NCI-H128 (cell line): ENCODE measurements around the gene CYP2A6.
"Not testable (repeated sequence)": the region's sequence is repeated elsewhere in the genome, so short reads cannot be mapped to it uniquely, and the experiment has no call there.

Source experiments
- DNase-seq: peaks from one replicate; lab custom pipeline; 2025; ENCODE audit not compliant: unreplicated experiment; lab: John Stamatoyannopoulos, UW

The CYP2A6 gene, protein sequence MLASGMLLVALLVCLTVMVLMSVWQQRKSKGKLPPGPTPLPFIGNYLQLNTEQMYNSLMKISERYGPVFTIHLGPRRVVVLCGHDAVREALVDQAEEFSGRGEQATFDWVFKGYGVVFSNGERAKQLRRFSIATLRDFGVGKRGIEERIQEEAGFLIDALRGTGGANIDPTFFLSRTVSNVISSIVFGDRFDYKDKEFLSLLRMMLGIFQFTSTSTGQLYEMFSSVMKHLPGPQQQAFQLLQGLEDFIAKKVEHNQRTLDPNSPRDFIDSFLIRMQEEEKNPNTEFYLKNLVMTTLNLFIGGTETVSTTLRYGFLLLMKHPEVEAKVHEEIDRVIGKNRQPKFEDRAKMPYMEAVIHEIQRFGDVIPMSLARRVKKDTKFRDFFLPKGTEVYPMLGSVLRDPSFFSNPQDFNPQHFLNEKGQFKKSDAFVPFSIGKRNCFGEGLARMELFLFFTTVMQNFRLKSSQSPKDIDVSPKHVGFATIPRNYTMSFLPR

DNA sequence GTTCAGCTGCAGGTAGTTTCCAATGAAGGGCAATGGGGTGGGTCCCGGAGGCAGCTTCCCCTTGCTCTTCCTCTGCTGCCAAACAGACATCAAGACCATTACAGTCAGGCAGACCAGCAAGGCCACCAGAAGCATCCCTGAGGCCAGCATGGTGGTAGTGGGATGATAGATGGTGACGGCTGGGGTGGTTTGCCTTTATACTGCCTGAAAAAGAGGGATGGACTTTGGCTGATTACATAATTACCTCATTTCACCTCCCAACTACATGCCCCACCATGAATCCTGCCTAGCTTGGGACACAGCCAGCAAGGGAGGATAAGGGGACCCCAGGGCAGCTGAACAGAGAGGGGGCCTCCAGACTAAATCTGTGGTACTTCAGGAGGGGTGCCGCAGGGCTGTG, at the start of gene CYP2A6:
CYP2A6 (minus strand) TSS at position 171 of the 400 bp plus-strand sequence; CDS start at position 150, 21 bp downstream.
- DNase-seq, result not testable (repeated sequence)

DNA sequence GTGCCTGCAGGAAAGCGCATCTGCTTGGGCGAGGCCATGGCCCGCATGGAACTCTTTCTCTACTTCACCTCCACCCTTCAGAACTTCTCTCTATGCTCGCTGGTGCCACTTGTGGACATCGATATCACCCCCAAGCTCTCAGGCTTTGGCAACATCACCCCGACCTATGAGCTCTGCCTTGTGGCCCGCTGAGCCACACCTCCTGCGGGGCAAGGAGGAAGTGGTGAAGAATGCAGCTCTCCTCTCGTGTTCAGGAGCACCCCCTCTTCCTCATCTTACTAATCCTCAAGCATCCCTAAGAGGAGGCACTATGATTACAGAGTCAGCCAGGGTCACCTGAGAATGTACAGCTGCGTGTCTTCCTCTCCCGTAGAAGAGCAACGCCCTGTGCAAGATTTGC, 49.7 kb upstream of the CYP2A6 start:
- DNase-seq, result not testable (repeated sequence)

DNA sequence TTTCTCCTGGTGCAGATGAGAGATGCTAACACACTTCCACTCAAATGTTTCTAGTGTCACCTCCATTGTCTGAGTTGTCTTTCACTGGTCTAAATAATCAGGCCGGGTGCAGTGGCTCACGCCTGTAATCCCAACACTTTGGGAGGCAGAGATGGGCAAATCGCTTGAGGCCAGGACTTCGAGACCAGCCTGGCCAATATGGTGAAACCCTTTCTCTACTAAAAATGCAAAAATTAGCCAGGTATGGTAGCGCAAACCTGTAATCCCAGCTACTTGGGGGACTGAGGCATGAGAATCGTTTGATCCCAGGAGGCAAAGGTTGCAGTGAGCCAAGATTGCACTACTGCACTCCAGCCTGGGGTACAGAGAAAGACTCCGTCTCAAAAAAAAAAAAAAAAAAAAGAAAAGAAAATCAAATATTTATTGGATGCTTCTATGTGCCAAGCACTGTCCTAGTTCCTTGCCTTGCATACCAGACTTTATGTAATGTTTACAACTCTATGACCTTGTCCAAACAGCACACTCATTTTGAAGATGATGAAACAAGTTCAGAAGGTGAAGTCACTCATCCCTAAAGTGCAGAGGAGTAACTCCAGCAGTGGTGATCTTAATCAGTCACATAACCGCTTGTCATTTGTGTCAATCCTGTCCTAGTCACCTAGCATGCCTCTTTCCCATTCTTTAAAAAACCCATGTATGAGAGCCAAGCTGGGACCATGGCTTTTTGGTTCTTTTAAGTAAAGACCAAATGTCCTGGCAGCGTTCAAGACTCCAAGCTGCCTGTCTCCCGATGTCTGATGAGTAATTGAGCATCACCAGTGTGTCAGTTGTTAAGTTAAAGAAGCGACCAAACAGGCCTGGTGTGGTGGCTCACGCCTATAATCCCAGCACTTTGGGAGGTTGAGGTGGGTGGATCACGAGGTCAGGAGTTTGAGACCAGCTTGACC, 46.9 kb upstream of the CYP2A6 start:
- DNase-seq, result not testable (repeated sequence)

DNA sequence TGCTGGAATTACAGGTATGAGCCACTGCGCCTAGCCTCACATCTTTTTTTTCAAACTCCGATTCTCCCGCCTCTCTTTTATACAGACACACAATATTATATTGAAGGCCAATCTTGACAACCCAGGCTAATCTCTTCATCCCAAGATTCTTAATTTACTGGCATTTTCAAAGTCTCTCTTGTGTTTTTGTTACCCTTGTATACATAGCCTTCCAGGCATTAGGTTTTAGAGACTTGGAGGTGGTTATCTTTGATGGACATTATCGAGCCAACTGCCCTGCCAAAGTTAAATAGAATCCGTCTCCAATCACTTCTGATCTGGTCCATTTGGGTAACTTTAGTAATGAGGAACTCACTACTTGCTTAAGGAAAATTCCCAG, 46.2 kb upstream of the CYP2A6 start:
- no peak for DNase-seq

DNA sequence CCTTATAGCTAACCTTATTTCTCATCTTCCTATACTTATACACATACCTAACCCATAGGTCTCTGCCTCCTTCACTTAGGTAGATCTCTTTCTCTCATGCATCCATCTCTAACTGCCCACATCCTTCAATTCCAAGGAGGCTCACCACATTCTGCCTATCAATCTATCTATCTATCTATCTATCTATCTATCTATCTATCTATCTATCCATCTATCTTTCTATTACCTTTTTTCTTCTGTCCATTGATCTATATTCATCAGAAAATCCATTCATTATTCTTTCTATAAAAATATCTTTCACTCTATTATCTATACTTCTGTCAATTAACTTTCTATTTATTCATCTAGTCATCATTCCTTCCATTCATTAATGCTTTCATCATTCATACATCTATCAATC, 42.9 kb upstream of the CYP2A6 start:
- DNase-seq, result no peak

DNA sequence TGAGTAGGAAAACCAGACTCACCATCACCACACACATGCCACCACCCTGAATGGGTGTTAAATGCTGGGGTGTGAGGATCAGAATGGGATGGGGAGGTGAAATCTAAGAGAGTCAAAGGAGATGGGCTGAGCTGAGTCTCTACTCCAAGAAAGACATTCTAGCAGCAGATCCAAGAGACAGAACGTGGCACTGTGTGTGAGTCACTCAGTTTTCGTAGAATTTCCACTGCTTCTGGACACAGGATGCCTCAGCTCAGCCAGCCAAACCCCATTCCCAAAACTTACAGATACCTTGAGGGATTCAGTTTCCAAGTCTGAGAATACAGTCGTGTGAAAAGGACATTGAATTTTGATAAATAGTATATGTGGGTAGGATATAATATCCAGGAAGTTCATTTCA, 39.1 kb upstream of the CYP2A6 start:
- no peak for DNase-seq

DNA sequence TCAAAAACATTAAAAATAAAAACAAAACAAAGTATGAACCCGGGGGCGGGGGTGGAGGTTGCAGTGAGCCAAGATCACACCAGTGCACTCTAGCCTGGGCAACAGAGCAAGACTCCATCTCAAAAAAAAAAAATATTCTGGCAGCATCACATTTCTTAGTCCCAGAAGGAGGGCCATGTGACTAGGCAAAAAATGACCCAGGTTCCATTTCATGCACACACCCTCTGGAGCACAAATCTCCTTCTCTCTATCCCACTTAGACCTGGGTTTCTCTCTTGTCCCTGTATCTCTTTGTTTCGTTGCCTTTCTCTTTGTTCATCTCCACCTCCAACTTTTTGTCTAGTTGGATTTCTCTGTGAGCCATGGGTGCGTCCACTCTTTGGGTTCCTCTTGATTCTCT, 37.9 kb upstream of the CYP2A6 start:
- no peak for DNase-seq

DNA sequence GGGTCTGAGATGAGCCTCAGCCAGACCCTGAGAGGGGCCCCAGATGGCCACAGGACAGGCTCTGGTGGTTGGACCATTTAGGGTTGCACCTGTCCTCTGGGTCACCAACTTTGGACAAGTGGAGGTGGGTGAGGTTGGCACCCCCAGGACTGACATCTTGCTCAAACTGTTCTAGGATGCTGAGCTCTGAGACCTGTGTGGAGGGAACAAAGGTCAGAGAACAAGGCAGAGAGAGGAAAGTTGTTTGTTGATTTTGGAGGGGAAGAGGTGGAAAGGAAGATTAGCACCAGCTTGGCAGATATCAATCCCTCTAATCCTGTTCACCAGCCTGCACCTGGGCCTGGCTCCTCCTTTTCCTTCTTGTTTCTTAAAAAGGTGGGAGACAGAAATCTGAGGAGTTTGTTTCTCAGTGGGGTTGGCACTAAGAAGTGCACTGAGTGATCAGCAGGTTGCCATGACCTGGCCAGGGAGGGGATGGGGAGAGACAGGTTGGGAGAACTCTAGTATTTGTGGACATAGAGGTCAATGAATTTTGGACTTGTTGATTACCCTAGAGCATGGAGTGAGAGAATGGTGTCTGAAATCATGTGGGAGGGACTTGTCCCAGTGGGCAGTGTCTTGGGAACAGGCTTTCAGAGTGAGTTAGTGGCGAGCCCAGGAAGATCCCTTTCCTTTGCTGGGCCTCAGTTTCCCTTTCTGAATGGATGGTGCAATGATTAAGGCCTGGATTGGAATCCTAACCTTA, 34.1 kb upstream of the CYP2A6 start:
- DNase-seq, result not testable (repeated sequence)

DNA sequence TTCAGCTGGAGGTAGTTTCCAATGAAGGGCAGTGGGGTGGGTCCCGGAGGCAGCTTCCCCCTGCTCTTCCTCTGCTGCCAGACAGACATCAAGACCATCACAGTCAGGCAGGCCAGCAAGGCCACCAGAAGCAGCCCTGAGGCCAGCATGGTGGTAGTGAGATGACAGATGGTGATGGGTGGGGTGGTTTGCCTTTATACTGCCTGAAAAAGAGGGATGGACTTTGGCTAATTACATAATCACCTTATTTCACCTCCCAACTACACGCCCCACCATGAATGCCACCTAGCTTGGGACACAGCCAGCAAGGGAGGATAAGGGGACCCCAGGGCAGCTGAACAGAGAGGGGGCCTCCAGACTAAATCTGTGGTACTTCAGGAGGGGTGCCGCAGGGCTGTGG, 31.8 kb upstream of the CYP2A6 start, which contains the start of gene CYP2A7:
CYP2A7 (minus strand) TSS at position 170 of the 400 bp plus-strand sequence; CDS start at position 149, 21 bp downstream.
- DNase-seq, result not testable (repeated sequence)

DNA sequence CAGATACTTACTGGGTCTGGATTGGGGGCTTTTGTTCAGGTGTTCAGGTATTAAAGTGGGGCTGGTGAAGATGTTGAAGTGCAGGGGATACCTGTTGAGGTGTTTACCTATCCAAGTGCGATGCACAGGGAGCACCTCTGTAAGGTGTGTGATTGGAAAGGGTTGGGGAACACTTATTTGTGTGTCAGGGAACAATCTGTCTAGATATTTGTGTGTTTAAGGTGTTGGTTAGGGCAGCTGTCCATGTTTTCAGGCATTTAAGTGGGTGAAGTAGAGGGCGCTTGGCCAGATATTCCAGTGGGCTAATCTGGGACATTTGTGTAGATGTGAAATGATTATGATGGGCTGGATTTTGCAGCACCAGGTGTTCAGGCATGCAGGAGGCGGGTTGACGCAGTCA, 29.1 kb upstream of the CYP2A6 start:
- not testable (repeated sequence) for DNase-seq

DNA sequence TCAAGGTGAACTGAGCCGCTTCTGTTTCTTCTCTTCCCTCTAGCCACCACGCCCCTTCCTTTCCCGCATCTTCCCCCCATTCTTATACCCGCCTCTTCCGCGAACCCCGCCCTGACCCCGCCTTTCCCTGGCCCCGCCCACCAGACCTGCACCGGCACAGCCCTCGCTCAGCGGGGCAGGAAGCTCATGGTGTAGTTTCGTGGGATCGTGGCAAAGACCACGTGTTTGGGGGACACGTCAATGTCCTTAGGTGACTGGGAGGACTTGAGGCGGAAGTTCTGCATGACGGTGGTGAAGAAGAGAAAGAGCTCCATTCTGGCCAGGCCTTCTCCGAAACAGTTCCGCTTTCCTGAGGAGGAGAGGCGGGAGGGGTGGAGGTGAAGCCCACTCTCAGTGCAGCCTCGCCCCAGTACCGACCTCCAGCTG, 25.3 kb upstream of the CYP2A6 start:
- not testable (repeated sequence) for DNase-seq

DNA sequence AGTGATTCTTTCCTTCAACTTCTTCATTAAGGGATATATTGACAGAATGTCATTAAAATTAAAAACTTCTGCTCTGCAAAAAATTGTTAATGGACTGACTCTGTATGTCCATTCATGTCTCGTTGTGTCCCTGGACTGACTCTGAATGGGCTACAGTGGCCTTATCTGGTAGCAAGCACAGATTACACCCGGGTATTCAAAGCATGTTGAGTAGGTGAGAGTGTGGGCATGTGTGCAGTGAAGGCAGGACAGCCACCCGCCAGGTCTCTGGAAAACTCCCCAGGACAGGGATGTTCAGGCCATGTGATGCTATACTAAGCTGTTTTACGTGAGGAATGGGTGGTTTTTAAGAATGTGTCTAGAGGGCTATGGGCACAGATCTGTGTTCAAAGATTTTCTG, 24.6 kb upstream of the CYP2A6 start:
- not testable (repeated sequence) for DNase-seq

DNA sequence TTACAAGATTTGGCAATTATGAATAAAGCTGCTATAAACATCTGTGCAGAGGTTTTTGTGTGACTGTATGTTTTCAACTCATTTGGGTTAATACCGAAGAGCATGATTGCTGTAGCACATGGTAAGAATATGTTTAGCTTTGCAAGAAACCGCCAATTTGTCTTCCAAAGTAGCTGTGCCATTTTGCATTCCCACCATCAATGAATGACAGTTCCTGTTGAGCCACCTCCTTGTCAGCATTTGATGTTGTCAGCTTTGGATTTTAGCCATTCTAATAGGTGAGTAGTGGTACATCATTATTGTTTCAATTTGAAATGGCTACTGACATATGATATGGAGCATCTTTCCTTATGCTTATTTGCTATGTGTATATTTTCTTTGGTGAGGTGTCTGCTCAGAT, 23.6 kb upstream of the CYP2A6 start:
- DNase-seq, result not testable (repeated sequence)

DNA sequence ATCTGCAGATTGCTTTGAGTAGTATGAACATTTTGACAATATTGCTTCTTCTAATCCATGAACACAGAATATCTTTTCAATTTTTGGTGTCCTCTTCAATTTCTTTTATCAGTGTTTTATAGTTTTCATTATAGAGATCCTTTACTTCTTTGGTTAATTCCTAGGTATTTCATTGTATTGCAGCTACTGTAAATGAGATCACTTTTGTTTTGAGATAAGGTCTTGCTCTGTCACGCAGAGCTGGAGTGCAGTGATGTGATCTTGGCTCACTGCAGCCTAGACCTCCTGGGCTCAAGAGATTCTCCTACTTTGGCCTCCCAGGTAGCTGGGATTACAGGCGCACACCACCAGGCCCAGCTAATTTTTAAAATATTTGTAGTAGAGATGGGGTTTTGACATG, 22.0 kb upstream of the CYP2A6 start:
- no peak for DNase-seq

DNA sequence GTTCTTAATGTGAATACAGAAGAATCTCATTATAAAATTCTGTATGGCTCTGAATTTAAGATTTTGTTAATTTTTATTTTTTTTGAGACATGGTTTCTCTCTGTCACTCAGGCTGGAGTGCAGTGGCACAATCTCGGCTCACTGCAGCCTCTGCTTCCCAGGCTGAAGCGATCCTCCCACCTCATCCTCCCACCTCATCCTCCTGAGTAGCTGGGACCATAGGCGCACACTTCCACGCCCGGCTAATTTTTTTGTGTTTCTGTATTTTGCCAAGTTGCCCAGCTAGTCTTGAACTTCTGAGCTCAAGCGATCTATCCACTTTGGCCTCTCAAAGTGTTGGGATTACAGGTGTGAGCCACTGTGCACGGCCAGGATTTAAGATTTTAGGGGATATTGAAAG, 17.5 kb upstream of the CYP2A6 start:
- no peak for DNase-seq

DNA sequence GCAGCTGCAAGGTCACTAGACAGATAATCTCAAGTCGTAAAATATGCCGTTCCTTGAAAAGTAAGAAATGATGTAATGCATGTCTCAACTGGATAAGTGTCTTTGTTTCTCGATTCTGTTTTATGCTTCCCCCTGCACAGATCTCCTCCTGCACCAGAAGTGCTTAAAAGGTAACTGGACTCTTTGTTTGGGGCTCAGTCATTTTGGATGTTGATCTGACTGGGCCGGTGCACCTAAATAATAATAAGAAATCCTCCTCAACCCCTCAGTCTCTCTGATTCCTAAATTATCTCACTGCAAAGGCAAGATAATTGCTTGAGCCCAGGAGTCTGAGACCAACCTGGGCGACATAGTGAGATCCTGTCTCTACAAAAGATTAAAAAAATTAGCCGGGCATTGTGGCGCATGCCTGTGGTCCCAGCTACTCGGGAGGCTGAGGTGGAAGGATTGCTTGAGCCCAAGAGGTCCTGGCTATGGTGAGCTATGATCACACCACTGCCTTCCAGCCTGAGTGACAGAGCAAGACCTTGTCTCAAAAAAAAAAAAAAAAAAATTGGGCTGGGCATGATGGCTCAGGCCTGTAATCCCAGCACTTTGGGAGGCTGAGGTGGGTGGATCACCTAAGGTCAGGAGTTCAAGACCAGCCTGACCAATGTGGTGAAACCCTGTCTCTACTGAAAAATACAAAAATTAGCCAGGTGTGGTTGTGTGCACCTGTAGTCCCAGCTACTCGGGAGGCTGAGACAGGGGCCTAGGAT, 14.7 kb upstream of the CYP2A6 start:
- DNase-seq, result not testable (repeated sequence)

DNA sequence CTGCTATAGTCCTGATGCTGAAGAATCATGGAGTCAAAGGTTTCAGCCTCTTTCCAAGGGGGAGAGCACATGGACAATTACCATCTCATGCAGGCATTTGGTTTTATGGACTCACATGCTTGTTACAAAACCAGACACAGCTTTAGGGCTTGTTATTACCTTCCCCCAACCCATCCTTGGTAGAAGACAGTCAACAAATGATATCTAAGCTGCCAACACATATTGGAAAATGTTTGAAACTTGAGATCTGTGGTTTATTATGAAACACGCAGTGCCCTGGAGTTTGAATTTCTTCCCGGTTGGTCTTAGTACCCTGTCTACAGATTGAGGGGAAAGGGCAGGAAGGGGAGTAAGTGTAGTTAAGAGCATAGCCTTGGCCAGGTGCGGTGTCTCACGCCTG, 12.5 kb upstream of the CYP2A6 start:
- DNase-seq, result no peak

DNA sequence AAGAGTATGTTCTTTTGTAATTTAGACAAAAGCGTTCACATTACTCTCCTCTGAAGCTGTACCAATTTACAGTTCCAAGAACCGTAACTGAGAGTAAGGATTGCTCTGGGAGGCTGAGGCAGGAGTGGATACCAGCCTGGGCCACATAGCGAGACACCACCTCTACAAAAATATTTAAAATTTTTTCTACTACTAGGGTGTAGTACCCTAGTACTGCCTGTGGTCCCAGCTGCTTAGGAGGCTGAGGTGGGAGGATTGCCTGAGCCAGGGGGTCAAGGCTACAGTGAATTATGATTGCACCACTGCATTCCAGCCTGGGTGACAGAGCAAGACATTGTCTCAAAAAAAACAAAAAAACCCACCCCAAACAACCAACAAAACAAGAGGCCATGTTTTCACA, 12.1 kb upstream of the CYP2A6 start:
- DNase-seq, result no peak

DNA sequence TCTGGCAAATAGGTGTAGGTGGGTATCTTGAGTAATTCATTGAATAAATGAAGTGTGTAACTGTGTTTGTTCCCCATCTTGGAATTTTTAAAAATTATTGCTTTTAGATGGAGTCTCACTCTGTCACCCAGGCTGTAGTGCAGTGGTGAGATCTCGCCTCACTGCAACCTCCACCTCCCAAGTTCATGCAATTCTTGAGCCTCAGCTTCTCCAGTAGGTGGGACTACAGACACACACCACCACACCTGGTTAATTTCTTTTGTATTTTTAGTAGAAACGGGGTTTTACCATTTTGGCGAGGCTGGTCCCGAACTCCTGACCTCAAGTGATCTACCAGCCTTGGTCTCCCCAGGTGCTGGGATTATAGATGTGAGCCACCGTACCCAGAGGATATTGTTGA, 7.9 kb upstream of the CYP2A6 start:
- DNase-seq, result no peak
